Uterus (tissue), 4 donors: Measurements from ENCODE around the gene CDKAL1. TPM values are rescaled to one million over a fixed set of nuclear protein-coding genes. Genes with fewer than 3 reads are reported as not detected.

Experiments
- DNase-seq, 2 donors: peaks; one replicate each; pipeline ENCODE4 v3.0.0-alpha.2; 2019 to 2020
- H3K27ac ChIP-seq, 2 donors: fragments of 200-600 bp; sonication (generic); 1 replicate in 1 of 2; 2 replicates in 1 of 2; pipeline ENCODE4 v1.5.1; 2016 to 2018
- H3K27me3 ChIP-seq, 2 donors: fragments of 200-600 bp; sonication (generic); one replicate each; pipeline ENCODE4 v1.5.1; 2018 to 2019; ENCODE audit warnings: control low read depth in 1 of 2
- H3K36me3 ChIP-seq, 2 donors: fragments of 200-600 bp; sonication (generic); one replicate each; pipeline ENCODE4 v1.5.1; 2019; ENCODE audit warnings: control low read depth in 1 of 2
- H3K4me1 ChIP-seq, 2 donors: fragments of 200-600 bp; sonication (generic); one replicate each; pipeline ENCODE4 v1.5.1; 2018 to 2019; ENCODE audit warnings: control low read depth in 1 of 2
- H3K4me3 ChIP-seq, 2 donors: fragments of 200-600 bp; sonication (generic); 1 replicate in 1 of 2; 2 replicates in 1 of 2; pipeline ENCODE4 v1.5.1; 2018 to 2019; ENCODE audit warnings: mild to moderate bottlenecking in 1 of 2
- H3K9me3 ChIP-seq, 2 donors: fragments of 200-600 bp; sonication (generic); one replicate each; pipeline ENCODE4 v1.5.1; 2019; ENCODE audit warnings: control low read depth in 1 of 2
- CTCF ChIP-seq, 4 experiments: fragments of 200-600 bp in 2 of 4; fragments of 450-650 bp in 2 of 4; sonication (generic) in 2 of 4; IDR thresholded peaks; one replicate each; pipeline ENCODE4 v1.5.1; 2016 to 2019; ENCODE audit warnings: antibody characterized with exemption in 4 of 4, mild to moderate bottlenecking in 2 of 4, moderate library complexity in 1 of 4
- POLR2A ChIP-seq, 2 donors: fragments of 450-650 bp; IDR thresholded peaks; one replicate each; pipeline ENCODE4 v1.6.1; 2016; ENCODE audit warnings: antibody characterized with exemption in 2 of 2, mild to moderate bottlenecking in 1 of 2, moderate library complexity in 1 of 2
- intact Hi-C: fragments of 100-400 bp; cut with DNase I; formaldehyde crosslinking; loops from one replicate; pipeline ENCODE4 v1.15.1; 2023; ENCODE audit warnings: low total_unique reads
- total RNA-seq, 4 donors: library from RNA; depleted of rRNA in 3 of 4; stranded (reverse); fragments of >200 nt in 3 of 4; gene quantifications; one replicate each; pipeline versions ENCODE4 v1.1.0 to v1.2.4, GENCODE V29; 2014 to 2023
- donor health status: DM: yes; HTN: yes; CAD: no.

Gene CDKAL1
- total RNA-seq, 4 donors from 2014 or later = 5.0 to 51.7 (median 18.9) TPM

- Histone ChIP-seq H3K27me3 (no peaks in the 10 kb centered on the region), H3K36me3 (no peaks in the 10 kb centered on the region), H3K4me3 (no peak overlapping the region), H3K27ac (no peak overlapping the region), H3K4me1 (no peaks in the 10 kb centered on the region), H3K9me3 (no peaks in the 10 kb centered on the region)
- TF ChIP-seq POLR2A (IDR thresholded peaks at IDR 0.05) (no peak), CTCF (IDR thresholded peaks at IDR 0.05) (no peak)
- DNase-seq = no peak
- intact Hi-C loops = no loop called here
Observed at GRCh38 chr6:20744911-20745557, 210.8 kb downstream of the CDKAL1 start.

- no peaks in the 10 kb centered on the region for H3K4me1 ChIP-seq
- no peak overlapping the region for H3K4me3 ChIP-seq
- intact Hi-C loops = no loop called here
- no peaks in the 10 kb centered on the region for H3K36me3 ChIP-seq
- no peak for DNase-seq
- no peaks in the 10 kb centered on the region for H3K9me3 ChIP-seq
- TF ChIP-seq CTCF (IDR thresholded peaks at IDR 0.05) = no peak
- TF ChIP-seq POLR2A (IDR thresholded peaks at IDR 0.05) = no peak
- no peak overlapping the region for H3K27ac ChIP-seq
- no peaks in the 10 kb centered on the region for H3K27me3 ChIP-seq
Observed at GRCh38 chr6:20746024-20746423, 211.8 kb downstream of the CDKAL1 start.

DNA sequence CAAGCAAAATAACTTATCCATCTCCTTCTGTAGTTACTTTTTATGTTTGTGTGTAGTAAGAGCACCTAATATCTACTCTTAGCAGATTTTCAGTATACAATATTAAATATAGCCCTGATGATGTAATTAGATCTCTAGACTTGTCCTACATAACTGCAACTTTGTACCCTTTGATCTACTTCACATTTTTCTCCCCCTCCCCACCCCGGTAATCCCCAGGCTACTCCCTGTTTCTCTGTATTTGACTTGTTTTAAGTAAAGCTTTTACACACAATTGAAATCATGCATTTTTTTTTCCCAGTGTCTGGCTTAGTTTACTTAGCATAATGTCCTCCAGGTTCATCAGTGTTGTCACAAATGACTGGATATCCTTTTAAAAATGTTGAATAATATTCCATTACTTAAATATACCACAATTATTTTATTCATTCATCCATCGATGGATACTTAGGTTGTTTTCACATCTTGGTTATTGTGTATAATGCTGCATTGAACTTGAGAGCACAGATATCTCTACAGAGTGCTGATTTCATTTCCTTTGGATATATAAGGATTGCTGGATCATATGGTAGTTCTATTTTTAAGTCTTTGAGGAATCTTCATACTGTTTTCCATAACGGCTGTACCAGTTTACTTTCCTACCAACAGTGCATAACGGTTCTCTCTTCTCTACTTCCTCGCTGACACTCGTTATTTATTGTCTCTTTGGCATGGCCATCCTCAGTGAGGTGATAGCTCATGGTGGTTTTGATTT lies 212.7 kb downstream of the CDKAL1 start:
- Histone ChIP-seq H3K4me3 (no peak overlapping the region), H3K27ac (no peak overlapping the region), H3K9me3 (no peaks in the 10 kb centered on the region), H3K4me1 (no peaks in the 10 kb centered on the region), H3K27me3 (no peaks in the 10 kb centered on the region), H3K36me3 (no peaks in the 10 kb centered on the region)
- TF ChIP-seq CTCF (IDR thresholded peaks at IDR 0.05) (no peak), POLR2A (IDR thresholded peaks at IDR 0.05) (no peak)
- DNase-seq = no peak
- intact Hi-C loops = no loop called here

GRCh38 chr6:20747991-20748390 lies 213.7 kb downstream of the CDKAL1 start:
- no peak overlapping the region for H3K4me3 ChIP-seq
- H3K4me1 ChIP-seq = no peaks in the 10 kb centered on the region
- H3K27ac ChIP-seq = no peak overlapping the region
- H3K27me3 ChIP-seq = no peaks in the 10 kb centered on the region
- no peaks in the 10 kb centered on the region for H3K9me3 ChIP-seq
- no peak for DNase-seq
- TF ChIP-seq CTCF (IDR thresholded peaks at IDR 0.05) (no peak), POLR2A (IDR thresholded peaks at IDR 0.05) (no peak)
- no peaks in the 10 kb centered on the region for H3K36me3 ChIP-seq
- intact Hi-C loops = no loop called here

GRCh38 chr6:20751293-20751935 lies 217.2 kb downstream of the CDKAL1 start:
- intact Hi-C loops = no loop called here
- Histone ChIP-seq H3K9me3 (no peaks in the 10 kb centered on the region), H3K4me3 (no peak overlapping the region), H3K4me1 (no peaks in the 10 kb centered on the region), H3K27ac (no peak overlapping the region), H3K36me3 (no peaks in the 10 kb centered on the region), H3K27me3 (no peaks in the 10 kb centered on the region)
- TF ChIP-seq POLR2A (IDR thresholded peaks at IDR 0.05) = no peak
- TF ChIP-seq CTCF (IDR thresholded peaks at IDR 0.05) = no peak
- DNase-seq = no peak
